Measurements from ENCODE around the gene CAAP1.

CAAP1 gene, protein sequence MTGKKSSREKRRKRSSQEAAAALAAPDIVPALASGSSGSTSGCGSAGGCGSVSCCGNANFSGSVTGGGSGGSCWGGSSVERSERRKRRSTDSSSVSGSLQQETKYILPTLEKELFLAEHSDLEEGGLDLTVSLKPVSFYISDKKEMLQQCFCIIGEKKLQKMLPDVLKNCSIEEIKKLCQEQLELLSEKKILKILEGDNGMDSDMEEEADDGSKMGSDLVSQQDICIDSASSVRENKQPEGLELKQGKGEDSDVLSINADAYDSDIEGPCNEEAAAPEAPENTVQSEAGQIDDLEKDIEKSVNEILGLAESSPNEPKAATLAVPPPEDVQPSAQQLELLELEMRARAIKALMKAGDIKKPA

DNA sequence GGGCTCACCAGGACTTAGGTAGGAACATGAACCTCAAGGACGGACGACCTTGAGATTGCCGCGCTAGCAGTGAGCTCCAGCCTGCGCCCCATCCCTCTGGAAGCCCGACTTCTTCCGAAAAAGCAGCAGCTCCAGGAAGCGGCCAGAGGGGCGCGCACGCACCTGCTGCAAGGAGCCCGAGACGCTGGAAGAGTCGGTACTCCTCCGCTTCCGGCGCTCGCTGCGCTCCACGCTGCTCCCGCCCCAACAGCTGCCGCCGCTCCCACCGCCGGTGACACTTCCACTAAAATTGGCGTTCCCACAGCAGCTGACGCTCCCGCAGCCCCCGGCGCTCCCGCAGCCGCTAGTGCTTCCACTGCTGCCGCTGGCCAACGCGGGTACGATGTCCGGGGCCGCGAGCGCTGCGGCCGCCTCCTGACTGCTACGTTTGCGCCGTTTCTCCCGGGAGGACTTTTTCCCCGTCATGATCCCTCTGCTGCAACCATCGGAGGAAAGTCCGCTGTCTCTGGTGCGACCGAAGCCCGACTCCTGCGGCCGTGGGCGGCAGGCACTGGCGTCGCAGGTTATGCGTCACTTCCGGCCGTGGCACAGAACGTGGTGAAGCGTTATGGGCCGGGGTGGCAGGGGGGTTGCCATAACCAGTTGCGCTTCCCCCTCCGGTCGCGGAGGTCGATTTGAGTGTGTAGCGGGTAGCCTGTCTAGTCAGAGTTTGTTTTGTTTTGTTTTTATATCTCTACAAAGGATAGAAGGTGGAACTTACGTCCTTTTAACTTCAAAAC, at the start of gene CAAP1:
Gene CAAP1, minus strand, starts transcription at position 552 of the 779 bp plus-strand sequence. Its CDS starts 87 bp downstream, at position 465.
- TF ChIP-seq, protein P1, sequence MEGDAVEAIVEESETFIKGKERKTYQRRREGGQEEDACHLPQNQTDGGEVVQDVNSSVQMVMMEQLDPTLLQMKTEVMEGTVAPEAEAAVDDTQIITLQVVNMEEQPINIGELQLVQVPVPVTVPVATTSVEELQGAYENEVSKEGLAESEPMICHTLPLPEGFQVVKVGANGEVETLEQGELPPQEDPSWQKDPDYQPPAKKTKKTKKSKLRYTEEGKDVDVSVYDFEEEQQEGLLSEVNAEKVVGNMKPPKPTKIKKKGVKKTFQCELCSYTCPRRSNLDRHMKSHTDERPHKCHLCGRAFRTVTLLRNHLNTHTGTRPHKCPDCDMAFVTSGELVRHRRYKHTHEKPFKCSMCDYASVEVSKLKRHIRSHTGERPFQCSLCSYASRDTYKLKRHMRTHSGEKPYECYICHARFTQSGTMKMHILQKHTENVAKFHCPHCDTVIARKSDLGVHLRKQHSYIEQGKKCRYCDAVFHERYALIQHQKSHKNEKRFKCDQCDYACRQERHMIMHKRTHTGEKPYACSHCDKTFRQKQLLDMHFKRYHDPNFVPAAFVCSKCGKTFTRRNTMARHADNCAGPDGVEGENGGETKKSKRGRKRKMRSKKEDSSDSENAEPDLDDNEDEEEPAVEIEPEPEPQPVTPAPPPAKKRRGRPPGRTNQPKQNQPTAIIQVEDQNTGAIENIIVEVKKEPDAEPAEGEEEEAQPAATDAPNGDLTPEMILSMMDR (IDR thresholded peaks at IDR 0.05), result peak; percentile 21

GRCh38 chr9:26940779-26941178, 48.2 kb upstream of the CAAP1 start:
- TF ChIP-seq, protein P1 (IDR thresholded peaks at IDR 0.05), result no peak
- Histone ChIP-seq H3K9me3 (no peaks in the 10 kb centered on the region), H3K4me1 (ENCODE audit: control insufficient read depth in 1 of 2, insufficient read depth in 1 of 2, low read depth in 1 of 2, low read length in 1 of 2) (peaks cover 3 to 5% of the 10 kb centered on the region in 2 experiments), H3K4me3 (ENCODE audit: low read depth in 1 of 2, low read length in 1 of 2) (no peak overlapping the region), H3K36me3 (no peaks in the 10 kb centered on the region), H3K27ac (no peak overlapping the region), H3K27me3 (no peaks in the 10 kb centered on the region)

More for the DNA sequence above, at the start of gene CAAP1:
- no peaks in the 10 kb centered on the region for H3K9me3 ChIP-seq
- peak within 1 kb of the TSS; percentile 78 to 97 for H3K4me3 ChIP-seq (ENCODE audit: low read depth in 1 of 2, low read length in 1 of 2)
- peak within 1 kb of the TSS; percentile 81 for H3K27ac ChIP-seq
- no peaks in the 10 kb centered on the region for H3K27me3 ChIP-seq
- no peaks in the 10 kb centered on the region for H3K36me3 ChIP-seq
- peaks cover 10 to 19% of the 10 kb centered on the region in 2 experiments for H3K4me1 ChIP-seq (ENCODE audit: control insufficient read depth in 1 of 2, insufficient read depth in 1 of 2, low read depth in 1 of 2, low read length in 1 of 2)

DNA sequence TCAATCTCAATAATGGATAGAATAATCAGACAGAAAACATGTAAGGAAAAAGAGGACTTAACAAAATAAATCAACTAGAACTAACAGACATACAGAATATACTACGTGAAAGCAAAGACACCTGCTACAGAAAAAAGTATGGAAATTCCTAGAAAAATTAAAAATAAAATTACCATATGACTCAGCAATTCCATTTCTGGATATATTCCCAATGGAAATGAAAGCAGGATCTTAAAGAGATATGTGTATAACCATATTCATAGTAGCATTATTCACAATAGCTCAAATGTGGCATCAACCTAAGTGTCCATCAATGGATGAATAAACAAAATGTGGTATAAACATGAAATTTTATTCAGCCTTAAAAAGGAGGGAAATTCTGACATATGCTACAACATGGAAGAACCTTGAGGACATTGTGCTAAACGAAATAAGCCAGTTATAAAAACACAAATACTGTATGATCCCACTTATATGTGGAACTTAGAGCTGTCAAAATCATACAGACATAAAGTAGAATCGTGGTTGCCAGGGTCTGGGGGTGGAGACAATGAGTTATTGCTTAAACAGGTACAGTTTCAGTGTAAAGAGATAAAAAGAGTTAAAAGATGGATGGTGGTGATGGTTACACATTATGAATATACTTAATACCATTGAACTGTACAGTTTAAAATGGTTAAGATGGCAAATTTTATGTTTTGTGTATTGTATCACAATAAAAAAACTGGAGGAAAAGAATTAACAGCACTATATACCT, 47.5 kb upstream of the CAAP1 start:
- TF ChIP-seq, protein P1 (IDR thresholded peaks at IDR 0.05), result no peak
- Histone ChIP-seq H3K36me3 (no peaks in the 10 kb centered on the region), H3K9me3 (no peaks in the 10 kb centered on the region), H3K4me1 (ENCODE audit: control insufficient read depth in 1 of 2, insufficient read depth in 1 of 2, low read depth in 1 of 2, low read length in 1 of 2) (no peaks in the 10 kb centered on the region), H3K27me3 (no peaks in the 10 kb centered on the region), H3K27ac (no peak overlapping the region), H3K4me3 (ENCODE audit: low read depth in 1 of 2, low read length in 1 of 2) (no peak overlapping the region)

- H3K4me1 ChIP-seq (ENCODE audit: control insufficient read depth in 1 of 2, insufficient read depth in 1 of 2, low read depth in 1 of 2, low read length in 1 of 2), result no peaks in the 10 kb centered on the region
- no peaks in the 10 kb centered on the region for H3K27me3 ChIP-seq
- TF ChIP-seq, protein P1 (IDR thresholded peaks at IDR 0.05), result no peak
- H3K9me3 ChIP-seq, result no peaks in the 10 kb centered on the region
- H3K27ac ChIP-seq, result no peak overlapping the region
- no peak overlapping the region for H3K4me3 ChIP-seq (ENCODE audit: low read depth in 1 of 2, low read length in 1 of 2)
- no peaks in the 10 kb centered on the region for H3K36me3 ChIP-seq
Measured at GRCh38 chr9:26937816-26938371, 45.3 kb upstream of the CAAP1 start.

GRCh38 chr9:26935847-26936246, 43.2 kb upstream of the CAAP1 start:
- no peaks in the 10 kb centered on the region for H3K36me3 ChIP-seq
- TF ChIP-seq, protein P1 (IDR thresholded peaks at IDR 0.05), result no peak

More at GRCh38 chr9:26935847-26936246, 43.2 kb upstream of the CAAP1 start:
- H3K27me3 ChIP-seq, result no peaks in the 10 kb centered on the region
- no peaks in the 10 kb centered on the region for H3K9me3 ChIP-seq
- no peaks in the 10 kb centered on the region for H3K4me1 ChIP-seq (ENCODE audit: control insufficient read depth in 1 of 2, insufficient read depth in 1 of 2, low read depth in 1 of 2, low read length in 1 of 2)
- H3K27ac ChIP-seq, result no peak overlapping the region
- no peak overlapping the region for H3K4me3 ChIP-seq (ENCODE audit: low read depth in 1 of 2, low read length in 1 of 2)

Data from neutrophil (primary cell).